ENCODE measurements around the gene CLIC3. TPM values are rescaled to one million over a fixed set of nuclear protein-coding genes. Genes with fewer than 3 reads are reported as not detected.

The CLIC3 gene
- total RNA-seq, 1 donor from 2014 or later, result not detected

DNA sequence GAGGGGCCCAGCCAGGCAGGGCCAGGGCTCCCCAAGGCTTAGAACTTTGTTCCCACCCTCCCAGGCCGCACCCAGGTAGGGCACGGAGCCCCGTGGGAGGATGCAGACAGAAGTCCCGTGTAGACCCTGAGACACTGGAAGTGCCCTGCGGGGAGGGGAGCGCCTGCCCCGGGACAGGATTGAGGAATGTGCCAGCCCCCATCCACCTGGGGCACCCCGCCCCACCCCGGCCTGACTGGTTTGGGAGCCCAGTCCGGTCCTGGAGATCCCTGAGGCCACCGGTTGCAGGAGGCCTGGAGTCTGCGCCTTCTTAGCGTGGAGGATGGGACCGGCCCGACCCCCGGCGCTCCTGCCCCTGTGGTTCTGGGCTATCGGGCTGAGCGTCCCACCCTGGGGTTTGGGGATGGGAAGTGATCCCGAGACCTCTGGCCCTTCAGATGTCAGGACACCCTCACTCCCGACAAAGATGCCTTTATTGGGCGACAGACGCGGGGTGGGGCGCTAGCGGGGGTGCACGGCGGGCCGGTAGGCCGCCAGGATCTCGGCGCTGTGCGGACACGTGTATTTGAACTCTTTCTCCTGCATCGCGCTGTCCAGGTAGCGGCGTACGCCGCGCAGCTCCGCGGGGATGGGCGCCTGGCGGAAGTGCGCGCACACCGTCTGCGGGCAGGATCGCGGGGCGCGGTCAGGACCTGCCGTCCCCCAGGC is 2.0 kb downstream of the CLIC3 start:
- Mint-ChIP-seq H3K9me3 (no peaks in the 10 kb centered on the region), H3K36me3 (ENCODE audit: low read depth) (peaks cover 7% of the 10 kb centered on the region), H3K27ac (no peak overlapping the region), H3K27me3 (no peaks in the 10 kb centered on the region), H3K4me1 (peaks cover 53% of the 10 kb centered on the region), H3K4me3 (no peak overlapping the region)
- DNase-seq (no peak), ATAC-seq (ENCODE audit: low read depth) (no peak)
- intact Hi-C loops (cut with micrococcal nuclease), result loop anchor here (5.0 kb wide), 2 partner anchors 187 to 1032 kb away; partner anchors contain the start of genes RABL6 and UBAC1
- POLR2A ChIA-PET, result interaction anchor here (2.0 kb wide), 1 partner anchor 266 kb away, joined by 7 read pairs; no protein-coding TSS in a partner anchor
- TF ChIP-seq, protein P1, sequence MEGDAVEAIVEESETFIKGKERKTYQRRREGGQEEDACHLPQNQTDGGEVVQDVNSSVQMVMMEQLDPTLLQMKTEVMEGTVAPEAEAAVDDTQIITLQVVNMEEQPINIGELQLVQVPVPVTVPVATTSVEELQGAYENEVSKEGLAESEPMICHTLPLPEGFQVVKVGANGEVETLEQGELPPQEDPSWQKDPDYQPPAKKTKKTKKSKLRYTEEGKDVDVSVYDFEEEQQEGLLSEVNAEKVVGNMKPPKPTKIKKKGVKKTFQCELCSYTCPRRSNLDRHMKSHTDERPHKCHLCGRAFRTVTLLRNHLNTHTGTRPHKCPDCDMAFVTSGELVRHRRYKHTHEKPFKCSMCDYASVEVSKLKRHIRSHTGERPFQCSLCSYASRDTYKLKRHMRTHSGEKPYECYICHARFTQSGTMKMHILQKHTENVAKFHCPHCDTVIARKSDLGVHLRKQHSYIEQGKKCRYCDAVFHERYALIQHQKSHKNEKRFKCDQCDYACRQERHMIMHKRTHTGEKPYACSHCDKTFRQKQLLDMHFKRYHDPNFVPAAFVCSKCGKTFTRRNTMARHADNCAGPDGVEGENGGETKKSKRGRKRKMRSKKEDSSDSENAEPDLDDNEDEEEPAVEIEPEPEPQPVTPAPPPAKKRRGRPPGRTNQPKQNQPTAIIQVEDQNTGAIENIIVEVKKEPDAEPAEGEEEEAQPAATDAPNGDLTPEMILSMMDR (IDR thresholded peaks at IDR 0.05), result no peak
- CTCF ChIA-PET, result interaction anchor here (2.4 to 2.7 kb wide), 2 partner anchors 35 kb away, joined by 8 to 11 read pairs; no protein-coding TSS in a partner anchor

DNA sequence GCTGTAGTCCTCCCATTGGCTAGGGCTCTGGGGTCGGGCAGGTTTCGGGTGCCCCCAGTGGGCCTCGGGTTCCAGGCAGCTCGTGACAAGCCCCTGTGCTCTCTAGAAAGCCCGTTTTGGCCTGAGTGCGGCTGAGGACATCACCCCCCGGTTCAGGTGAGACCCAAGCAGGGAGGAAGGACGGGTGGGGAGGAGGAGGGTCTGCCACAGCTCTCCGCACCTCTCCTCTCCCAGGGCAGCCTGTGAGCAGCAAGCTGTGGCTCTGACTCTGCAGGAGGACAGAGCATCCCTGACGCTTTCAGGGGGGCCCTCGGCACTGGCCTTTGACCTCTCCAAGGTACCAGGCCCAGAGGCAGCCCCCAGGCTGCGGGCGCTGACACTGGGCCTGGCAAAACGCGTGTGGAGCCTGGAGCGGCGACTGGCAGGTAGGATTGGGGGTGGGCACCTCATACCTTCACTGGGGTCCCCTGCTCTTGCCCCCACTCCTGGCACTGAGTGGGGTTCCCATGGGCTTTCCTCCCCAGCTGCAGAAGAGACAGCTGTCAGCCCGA is 3.5 kb downstream of the CLIC3 start:
- TF ChIP-seq, protein P1 (IDR thresholded peaks at IDR 0.05), result no peak
- DNase-seq (no peak), ATAC-seq (ENCODE audit: low read depth) (no peak)
- Mint-ChIP-seq H3K27me3 (peaks cover 2% of the 10 kb centered on the region), H3K36me3 (ENCODE audit: low read depth) (peaks cover 7% of the 10 kb centered on the region), H3K27ac (peak overlapping the region; percentile 84), H3K4me3 (peak overlapping the region; percentile 86), H3K4me1 (peaks cover 40% of the 10 kb centered on the region), H3K9me3 (no peaks in the 10 kb centered on the region)
- intact Hi-C loops (cut with micrococcal nuclease), result loop anchor here (1.0 to 5.0 kb wide), 8 partner anchors 15 to 1031 kb away; partner anchors contain the start of genes ABCA2, FBXW5, PHPT1 and RABL6
- POLR2A ChIA-PET, result interaction anchor here (0.6 to 3.1 kb wide), 15 partner anchors 8 to 305 kb away, joined by 3 to 38 read pairs (median 7); partner anchors contain the start of genes AJM1, FBXW5, MAN1B1 and RABL6
- CTCF ChIA-PET, result interaction anchor here (1.1 to 2.4 kb wide), 2 partner anchors 36 to 45 kb away, joined by 4 to 8 read pairs; no protein-coding TSS in a partner anchor

DNA sequence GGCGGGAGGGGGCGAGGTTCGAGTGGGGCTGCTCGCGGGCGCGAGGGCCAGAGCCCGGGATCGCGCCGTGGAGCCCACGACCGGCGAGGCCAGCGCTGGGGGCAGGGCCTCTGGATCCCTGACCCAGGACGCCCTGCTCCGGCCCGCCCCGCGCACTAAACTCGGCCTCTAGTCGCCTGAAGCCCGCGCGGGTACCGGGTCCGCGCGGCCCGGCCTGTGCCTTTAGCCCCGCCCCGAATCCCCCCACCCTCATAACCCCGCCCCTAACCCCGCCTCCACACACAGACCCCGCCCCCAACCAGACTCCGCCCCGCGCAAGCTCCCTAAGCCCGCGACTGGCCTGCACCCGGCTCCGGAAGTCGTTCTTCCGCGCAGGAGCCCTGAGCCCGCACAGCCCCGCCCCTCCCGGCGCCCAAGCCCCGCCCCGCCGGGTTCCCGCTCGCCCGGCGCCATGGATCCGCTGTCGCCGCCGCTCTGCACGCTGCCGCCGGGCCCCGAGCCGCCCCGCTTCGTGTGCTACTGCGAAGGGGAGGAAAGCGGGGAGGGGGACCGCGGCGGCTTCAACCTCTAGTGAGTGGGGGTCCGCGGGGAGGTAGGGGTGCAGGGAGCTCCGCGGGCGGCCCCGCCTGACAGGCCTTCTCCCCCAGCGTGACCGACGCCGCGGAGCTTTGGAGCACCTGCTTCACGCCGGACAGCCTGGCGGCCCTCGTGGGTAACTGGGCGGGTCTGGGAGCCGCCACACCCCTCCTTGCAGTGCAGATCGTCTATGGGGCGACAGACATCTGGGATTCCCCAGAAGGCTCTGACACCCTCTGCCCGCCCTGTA is 4.2 kb downstream of the CLIC3 start, which contains the start of gene PAXX:
PAXX (plus strand) TSS at position 430 of the 826 bp plus-strand sequence; CDS start at position 452, 22 bp downstream.
- TF ChIP-seq, protein P1 (IDR thresholded peaks at IDR 0.05), result no peak
- POLR2A ChIA-PET, result interaction anchor here (0.6 to 3.1 kb wide), 18 partner anchors 9 to 304 kb away, joined by 3 to 38 read pairs (median 6); partner anchors contain the start of genes AJM1, FBXW5, MAN1B1 and RABL6
- H3K4me1 Mint-ChIP-seq, result peaks cover 33% of the 10 kb centered on the region
- peak within 1 kb of the TSS; percentile 86 for H3K4me3 Mint-ChIP-seq
- H3K9me3 Mint-ChIP-seq, result no peaks in the 10 kb centered on the region
- DNase-seq (peak; percentile 94), ATAC-seq (ENCODE audit: low read depth) (peak; percentile 91)
- intact Hi-C loops (cut with micrococcal nuclease), result loop anchor here (1.0 to 5.0 kb wide), 8 partner anchors 14 to 1030 kb away; partner anchors contain the start of genes ABCA2, FBXW5, PHPT1 and RABL6
- peaks cover 6% of the 10 kb centered on the region for H3K27me3 Mint-ChIP-seq
- CTCF ChIA-PET, result interaction anchor here (1.0 to 2.4 kb wide), 5 partner anchors 37 to 54 kb away, joined by 3 to 8 read pairs (median 4); partner anchors contain the start of gene FUT7
- H3K36me3 Mint-ChIP-seq (ENCODE audit: low read depth), result peaks cover 7% of the 10 kb centered on the region
- peak within 1 kb of the TSS; percentile 84 for H3K27ac Mint-ChIP-seq

DNA sequence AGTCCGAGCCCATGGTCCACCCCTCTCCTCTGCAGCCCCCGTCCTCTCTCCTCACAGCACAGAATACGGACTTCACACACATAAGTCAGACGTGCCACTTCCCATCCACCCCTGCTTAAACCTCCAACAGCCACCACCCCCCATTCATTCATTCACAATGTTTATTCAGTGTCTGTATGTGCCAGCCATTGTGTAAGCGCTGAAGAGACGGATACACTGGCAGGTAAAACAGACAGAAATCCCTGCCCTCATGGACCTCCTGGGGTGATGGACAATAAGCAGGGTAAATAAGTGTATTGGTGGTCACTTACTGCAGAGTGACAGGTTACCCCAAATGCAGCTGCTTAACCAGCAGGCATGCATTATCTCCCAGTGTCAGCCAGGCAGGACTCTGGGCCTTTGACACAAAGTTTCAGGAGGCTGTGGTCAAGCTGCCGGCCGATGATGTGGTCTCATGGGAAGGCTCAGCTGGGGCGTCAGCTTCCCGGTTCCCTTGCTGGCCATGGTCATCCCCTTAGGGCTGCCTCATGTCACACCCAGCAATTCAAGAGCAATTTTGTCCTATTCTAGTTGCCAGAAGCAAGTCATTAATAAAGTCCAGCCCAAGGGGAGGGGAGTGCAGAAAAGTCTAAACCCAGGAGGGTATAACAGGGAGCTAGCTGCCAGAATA is 6.0 kb downstream of the CLIC3 start:
- TF ChIP-seq, protein P1 (IDR thresholded peaks at IDR 0.05), result no peak
- intact Hi-C loops (cut with micrococcal nuclease), result loop anchor here (5.0 kb wide), 2 partner anchors 183 to 1028 kb away; partner anchors contain the start of genes RABL6 and UBAC1
- ChIA-PET CTCF (no interaction called here), POLR2A (interaction anchor here (2.7 to 3.1 kb wide), 2 partner anchors 11 to 41 kb away, joined by 15 to 38 read pairs; no protein-coding TSS in a partner anchor)
- peaks cover 20% of the 10 kb centered on the region for H3K4me1 Mint-ChIP-seq
- peak overlapping the region; percentile 86 for H3K4me3 Mint-ChIP-seq
- H3K36me3 Mint-ChIP-seq (ENCODE audit: low read depth), result peaks cover 7% of the 10 kb centered on the region
- no peak for ATAC-seq (ENCODE audit: low read depth)
- peak overlapping the region; percentile 54 for H3K27ac Mint-ChIP-seq
- no peak for DNase-seq
- peaks cover 12% of the 10 kb centered on the region for H3K27me3 Mint-ChIP-seq
- H3K9me3 Mint-ChIP-seq, result no peaks in the 10 kb centered on the region

Measured in activated B cell treated with CpG ODN at 0.5 μM for 24 hours (primary cell).